H1 (cell line): ENCODE data around the gene VEPH1. TPM values are rescaled to one million over a fixed set of nuclear protein-coding genes. Genes with fewer than 3 reads are reported as not detected.

Experiments
- CTCF ChIA-PET: fragments of 300-600 bp; sonication (Branson Sonifier 250); formaldehyde crosslinking; loops from one replicate; lab custom pipeline; 2021; ENCODE audit not compliant: partially characterized antibody; lab: Charles Lee
- POLR2A ChIA-PET: fragments of 300-600 bp; sonication (Branson Sonifier 250); formaldehyde crosslinking; loops from one replicate; lab custom pipeline; 2021; ENCODE audit warnings: inconsistent platforms; ENCODE audit not compliant: partially characterized antibody; lab: Charles Lee
- DNase-seq, 2 experiments: peaks; one replicate each; pipeline versions ENCODE4 v3.0.0 to v3.0.0-alpha.2; 2010 to 2022; ENCODE audit warnings: low spot score in 2 of 2, low read depth in 1 of 2, mixed read lengths in 1 of 2
- FAIRE-seq: peaks from 2 replicates; lab custom pipeline; 2011; peaks lifted over from hg19 to GRCh38; lab: Jason Lieb, UNC
- H2AFZ ChIP-seq: 2 replicates; pipeline ENCODE4 v1.8.1; 2012; ENCODE audit warnings: low read length, inconsistent platforms
- H2AK5ac ChIP-seq: 2 replicates; pipeline ENCODE4 v1.6.1; 2013; ENCODE audit warnings: low read depth, low read length
- H2BK120ac ChIP-seq: replicated peaks from 2 replicates; pipeline ENCODE3; 2013; ENCODE audit warnings: low read depth, low read length, inconsistent platforms
- H2BK12ac ChIP-seq: 2 replicates; pipeline ENCODE4 v1.6.1; 2013; ENCODE audit warnings: low read depth, low read length
- H2BK15ac ChIP-seq: 2 replicates; pipeline ENCODE4 v1.6.1; 2013; ENCODE audit warnings: low read length
- H2BK20ac ChIP-seq: 2 replicates; pipeline ENCODE4 v1.6.1; 2013; ENCODE audit warnings: low read length
- H2BK5ac ChIP-seq: 2 replicates; pipeline ENCODE4 v1.6.1; 2013; ENCODE audit warnings: low read depth, low read length
- H3K14ac ChIP-seq: 2 replicates; pipeline ENCODE4 v1.6.1; 2013; ENCODE audit warnings: inconsistent platforms; ENCODE audit not compliant: insufficient read length
- H3K18ac ChIP-seq: 2 replicates; pipeline ENCODE4 v1.6.1; 2013; ENCODE audit warnings: low read length; ENCODE audit errors: extremely low read depth
- H3K23ac ChIP-seq: 2 replicates; pipeline ENCODE4 v1.6.1; 2013; ENCODE audit warnings: inconsistent platforms; ENCODE audit not compliant: insufficient read length
- H3K23me2 ChIP-seq: 2 replicates; pipeline ENCODE4 v1.6.1; 2013; ENCODE audit warnings: low read depth, low read length
- H3K27ac ChIP-seq: 2 replicates; pipeline ENCODE4 v1.6.1; 2011; ENCODE audit warnings: low read depth, low read length, inconsistent platforms
- H3K27me3 ChIP-seq, 4 experiments: replicated peaks in 1 of 4; 1 replicate in 1 of 4; 2 replicates in 3 of 4; pipeline versions ENCODE4 v1.6.1 to v1.8.1; 2011 to 2013; ENCODE audit warnings: low read length in 3 of 4, mild to moderate bottlenecking in 3 of 4, inconsistent platforms in 2 of 4, mixed read lengths in 2 of 4, moderate library complexity in 1 of 4; ENCODE audit not compliant: control insufficient read depth in 3 of 4, insufficient read depth in 3 of 4; ENCODE audit errors: extremely low read depth in 1 of 4
- H3K36me3 ChIP-seq, 4 experiments: 2 replicates each; pipeline versions ENCODE4 v1.6.1 to v1.8.1; 2011 to 2013; ENCODE audit warnings: mild to moderate bottlenecking in 4 of 4, low read length in 3 of 4, moderate library complexity in 2 of 4, control low read depth in 1 of 4, inconsistent platforms in 1 of 4; ENCODE audit not compliant: insufficient read depth in 4 of 4, control insufficient read depth in 2 of 4
- H3K4ac ChIP-seq: replicated peaks from 2 replicates; pipeline ENCODE3; 2013; ENCODE audit warnings: low read length, low read depth, mixed read lengths, inconsistent platforms; ENCODE audit not compliant: insufficient read length
- H3K4me1 ChIP-seq, 4 experiments: replicated peaks in 1 of 4; 1 replicate in 1 of 4; 2 replicates in 3 of 4; pipeline versions ENCODE4 v1.6.1 to v1.8.1; 2011 to 2013; ENCODE audit warnings: low read length in 3 of 4, inconsistent platforms in 2 of 4, mixed read lengths in 1 of 4; ENCODE audit not compliant: insufficient read depth in 4 of 4, control insufficient read depth in 3 of 4
- H3K4me2 ChIP-seq, 2 experiments: 2 replicates each; pipeline versions ENCODE4 v1.6.1 to v1.8.1; 2011 to 2013; ENCODE audit warnings: low read depth in 2 of 2, low read length in 2 of 2, control low read depth in 1 of 2, inconsistent platforms in 1 of 2, mild to moderate bottlenecking in 1 of 2; ENCODE audit not compliant: insufficient read depth in 1 of 2
- H3K4me3 ChIP-seq, 4 experiments: fragments of 200-600, 300-600 bp in 1 of 4; sonication (generic), shearing (Covaris generic), sonication (Bioruptor Twin) in 1 of 4; 2 replicates each; pipeline versions ENCODE4 v1.5.1 to v1.8.1; 2011 to 2016; ENCODE audit warnings: low read length in 4 of 4, low read depth in 3 of 4, control low read depth in 2 of 4, inconsistent platforms in 2 of 4, mild to moderate bottlenecking in 2 of 4, mixed read lengths in 1 of 4, moderate library complexity in 1 of 4; ENCODE audit not compliant: insufficient read depth in 2 of 4; ENCODE audit errors: extremely low read depth in 1 of 4
- H3K56ac ChIP-seq: replicated peaks from 2 replicates; pipeline ENCODE3; 2013; ENCODE audit warnings: low read depth, mild to moderate bottlenecking, mixed read lengths, low read length, inconsistent platforms; ENCODE audit not compliant: insufficient read length
- H3K79me1 ChIP-seq: 2 replicates; pipeline ENCODE4 v1.6.1; 2013; ENCODE audit warnings: low read depth, low read length, control low read depth
- H3K79me2 ChIP-seq, 2 experiments: 2 replicates each; pipeline versions ENCODE4 v1.6.1 to v1.8.1; 2012 to 2013; ENCODE audit warnings: low read length in 2 of 2, mild to moderate bottlenecking in 2 of 2, inconsistent platforms in 1 of 2; ENCODE audit not compliant: insufficient read depth in 2 of 2, control insufficient read depth in 1 of 2
- H3K9ac ChIP-seq, 4 experiments: replicated peaks in 1 of 4; 1 replicate in 1 of 4; 2 replicates in 3 of 4; pipeline versions ENCODE4 v1.6.1 to v1.8.1; 2011 to 2013; ENCODE audit warnings: low read depth in 3 of 4, low read length in 3 of 4, control low read depth in 2 of 4, mild to moderate bottlenecking in 2 of 4, moderate library complexity in 2 of 4, inconsistent platforms in 1 of 4; ENCODE audit errors: extremely low read depth in 1 of 4
- H3K9me3 ChIP-seq, 2 experiments: 2 replicates each; pipeline versions ENCODE4 v1.6.1 to v1.8.1; 2012 to 2013; ENCODE audit warnings: mild to moderate bottlenecking in 2 of 2, moderate library complexity in 2 of 2, control low read depth in 1 of 2, inconsistent platforms in 1 of 2, low read depth in 1 of 2, low read length in 1 of 2, mixed read lengths in 1 of 2; ENCODE audit not compliant: insufficient read depth in 2 of 2
- H4K20me1 ChIP-seq, 2 experiments: replicated peaks in 1 of 2; 2 replicates each; pipeline versions ENCODE3 to v1.8.1; 2011 to 2013; ENCODE audit warnings: inconsistent platforms in 2 of 2, low read length in 2 of 2, mild to moderate bottlenecking in 1 of 2; ENCODE audit not compliant: insufficient read depth in 2 of 2, control insufficient read depth in 1 of 2
- H4K5ac ChIP-seq: 2 replicates; pipeline ENCODE4 v1.6.1; 2013; ENCODE audit warnings: low read length, low read depth, mixed read lengths, inconsistent platforms; ENCODE audit not compliant: insufficient read length
- H4K8ac ChIP-seq: 2 replicates; pipeline ENCODE4 v1.8.0; 2013; ENCODE audit warnings: mild to moderate bottlenecking, moderate library complexity, low read length, inconsistent platforms; ENCODE audit not compliant: insufficient read depth; ENCODE audit errors: extremely low read depth
- H4K91ac ChIP-seq: replicated peaks from 2 replicates; pipeline ENCODE3; 2013; ENCODE audit warnings: low read length, mixed read lengths, inconsistent platforms; ENCODE audit not compliant: insufficient read length
- BACH1 ChIP-seq: IDR thresholded peaks from 2 replicates; pipeline ENCODE4 v1.6.1; 2012; ENCODE audit warnings: low read length, improper control_type of control experiment
- BCL11A ChIP-seq, 2 experiments: IDR thresholded peaks; one replicate each; pipeline ENCODE4 v1.6.1; 2011; ENCODE audit warnings: low read depth in 2 of 2, low read length in 2 of 2, mild to moderate bottlenecking in 2 of 2
- CHD1 ChIP-seq: IDR thresholded peaks from 2 replicates; pipeline ENCODE4 v1.6.1; 2012; ENCODE audit warnings: low read depth, low read length, improper control_type of control experiment
- EGR1 ChIP-seq: IDR thresholded peaks from 2 replicates; pipeline ENCODE4 v1.6.1; 2011; ENCODE audit warnings: low read depth, low read length, borderline replicate concordance
- JUND ChIP-seq: IDR thresholded peaks from 2 replicates; pipeline ENCODE4 v1.6.1; 2011; ENCODE audit warnings: mild to moderate bottlenecking, improper control_type of control experiment, low read length
- KDM5A ChIP-seq: fragments of 200-600 bp; IDR thresholded peaks from 2 replicates; pipeline ENCODE4 v1.7.1; 2012; ENCODE audit warnings: mild to moderate bottlenecking, low read length, inconsistent platforms, mixed read lengths
- NANOG ChIP-seq: IDR thresholded peaks from 2 replicates; pipeline ENCODE4 v1.6.1; 2011; ENCODE audit warnings: low read length, low read depth, mild to moderate bottlenecking, inconsistent platforms; ENCODE audit not compliant: insufficient read depth, poor library complexity, severe bottlenecking
- ZNF274 ChIP-seq: IDR thresholded peaks from 2 replicates; pipeline ENCODE4 v1.7.0; 2012; ENCODE audit warnings: low read length, borderline replicate concordance; ENCODE audit errors: extremely low read depth
- WGBS, 2 experiments: shearing (Covaris generic) in 1 of 2; methylation state at CpG; one replicate each; pipeline versions ENCODE4 v1.1.6 to v1.1.7; 2013 to 2015; ENCODE audit warnings: low lambda C conversion rate in 2 of 2, mixed read lengths in 2 of 2, inconsistent platforms in 1 of 2, low coverage in 1 of 2, missing lambda C conversion rate in 1 of 2; ENCODE audit not compliant: insufficient replicate concordance in 2 of 2, insufficient coverage in 1 of 2, insufficient read length in 1 of 2; ENCODE audit errors: extremely low coverage in 1 of 2, missing lambda C conversion rate in 1 of 2; 5-methylcytosine and 5-hydroxymethylcytosine counted together
- polyA plus RNA-seq, 7 experiments: library from polyadenylated mRNA; depleted of rRNA in 3 of 7; stranded (reverse) in 5 of 7; unstranded in 2 of 7; fragments of >200 nt in 5 of 7; fragments of 200-250 nt in 2 of 7; gene quantifications; 1 replicate in 5 of 7; 2 replicates in 1 of 7; 4 replicates in 1 of 7; pipeline versions ENCODE4 v1.2.1 to v1.2.3, GENCODE V29; 2011 to 2013; ENCODE audit warnings: missing spikeins in 2 of 7, mixed read lengths in 2 of 7
- total RNA-seq: library from RNA; stranded (reverse); fragmentation: NEBNext Ultra II Directional; extraction: Animal tissue kit (Norgen Biotek cat#: 25700); gene quantifications from 2 replicates; pipeline ENCODE4 v1.2.1, GENCODE V29; 2021
- TF ChIP-seq, protein P1 (sequence below), 3 experiments: IDR thresholded peaks; 1 replicate in 2 of 3; 2 replicates in 1 of 3; pipeline versions ENCODE4 v1.5.1 to v1.6.1; 2011; ENCODE audit warnings: low read length in 3 of 3, mild to moderate bottlenecking in 3 of 3, inconsistent platforms in 2 of 3, low read depth in 1 of 3, moderate library complexity in 1 of 3; ENCODE audit not compliant: insufficient read depth in 1 of 3; ENCODE audit errors: control extremely low read depth in 1 of 3
- TF ChIP-seq, protein P2 (sequence below): IDR thresholded peaks from 2 replicates; pipeline ENCODE4 v1.6.1; 2011; ENCODE audit warnings: low read depth, mild to moderate bottlenecking, low read length; ENCODE audit not compliant: insufficient read depth

Gene VEPH1
- total and polyA plus RNA-seq, 2 of the 8 experiments (the other 6 are each of a cell fraction or from before 2014, with no cell fraction given), result 12.0 to 18.3 TPM

DNA sequence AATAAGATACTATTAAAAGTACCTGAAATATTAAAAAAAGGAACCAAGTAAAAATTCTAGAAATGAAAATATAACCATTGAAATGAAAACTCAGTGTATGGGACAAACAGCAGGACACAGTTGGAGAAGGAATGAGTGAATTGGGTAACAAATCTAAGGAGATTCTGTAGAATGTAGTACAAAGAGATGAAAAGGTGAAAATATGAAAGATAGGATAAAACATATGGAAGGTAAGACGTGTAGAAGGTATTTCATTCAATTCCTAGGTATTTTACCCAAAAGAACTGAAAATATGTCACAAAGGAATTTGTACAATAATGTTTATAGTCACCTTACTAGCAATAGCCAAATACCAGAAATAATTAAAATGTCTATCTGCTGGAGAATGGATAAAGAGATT is 260.4 kb downstream of the VEPH1 start:
- ChIA-PET CTCF (interaction anchor here (2.2 kb wide), 1 partner anchor 10 kb away, joined by 7 read pairs; no protein-coding TSS in a partner anchor), POLR2A (no interaction called here)
- no peak overlapping the region for H2AFZ ChIP-seq
- WGBS, 2 experiments, result 85% methylated on average over 1 of the region's 1 CpG; no CpG with 5 or more reads in 1 of the 2 experiments
- no peak overlapping the region for H4K5ac ChIP-seq
- H2AK5ac ChIP-seq, result no peak overlapping the region
- no peak for FAIRE-seq
- no peak for DNase-seq
- H4K8ac ChIP-seq, result no peak overlapping the region
- no peak overlapping the region for H2BK12ac ChIP-seq
- no peaks in the 10 kb centered on the region for H3K27me3 ChIP-seq
- H4K20me1 ChIP-seq, result no peaks in the 10 kb centered on the region
- H2BK20ac ChIP-seq, result no peak overlapping the region
- no peak overlapping the region for H4K91ac ChIP-seq
- H3K56ac ChIP-seq, result no peak overlapping the region
- H2BK15ac ChIP-seq, result no peak overlapping the region
- no peaks in the 10 kb centered on the region for H3K9me3 ChIP-seq
- no peak overlapping the region for H2BK120ac ChIP-seq
- no peak overlapping the region for H3K9ac ChIP-seq
- H3K36me3 ChIP-seq, result no peaks in the 10 kb centered on the region
- H3K14ac ChIP-seq, result no peak overlapping the region
- no peak overlapping the region for H3K4me2 ChIP-seq
- no peaks in the 10 kb centered on the region for H3K79me1 ChIP-seq
- H3K23me2 ChIP-seq, result no peaks in the 10 kb centered on the region
- no peaks in the 10 kb centered on the region for H3K4me1 ChIP-seq
- no peak overlapping the region for H3K23ac ChIP-seq
- no peak overlapping the region for H3K18ac ChIP-seq
- H3K4ac ChIP-seq, result no peak overlapping the region
- TF ChIP-seq NANOG (no peak), CHD1 (no peak), ZNF274 (no peak), BCL11A (IDR thresholded peaks at IDR 0.05; ENCODE audit: low read depth in 2 of 2, low read length in 2 of 2) (no peak), JUND (no peak), EGR1 (no peak), KDM5A (no peak), BACH1 (no peak)
- TF ChIP-seq, protein P1, sequence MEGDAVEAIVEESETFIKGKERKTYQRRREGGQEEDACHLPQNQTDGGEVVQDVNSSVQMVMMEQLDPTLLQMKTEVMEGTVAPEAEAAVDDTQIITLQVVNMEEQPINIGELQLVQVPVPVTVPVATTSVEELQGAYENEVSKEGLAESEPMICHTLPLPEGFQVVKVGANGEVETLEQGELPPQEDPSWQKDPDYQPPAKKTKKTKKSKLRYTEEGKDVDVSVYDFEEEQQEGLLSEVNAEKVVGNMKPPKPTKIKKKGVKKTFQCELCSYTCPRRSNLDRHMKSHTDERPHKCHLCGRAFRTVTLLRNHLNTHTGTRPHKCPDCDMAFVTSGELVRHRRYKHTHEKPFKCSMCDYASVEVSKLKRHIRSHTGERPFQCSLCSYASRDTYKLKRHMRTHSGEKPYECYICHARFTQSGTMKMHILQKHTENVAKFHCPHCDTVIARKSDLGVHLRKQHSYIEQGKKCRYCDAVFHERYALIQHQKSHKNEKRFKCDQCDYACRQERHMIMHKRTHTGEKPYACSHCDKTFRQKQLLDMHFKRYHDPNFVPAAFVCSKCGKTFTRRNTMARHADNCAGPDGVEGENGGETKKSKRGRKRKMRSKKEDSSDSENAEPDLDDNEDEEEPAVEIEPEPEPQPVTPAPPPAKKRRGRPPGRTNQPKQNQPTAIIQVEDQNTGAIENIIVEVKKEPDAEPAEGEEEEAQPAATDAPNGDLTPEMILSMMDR (IDR thresholded peaks at IDR 0.05; ENCODE audit: control extremely low read depth in 1 of 3, insufficient read depth in 1 of 3, low read depth in 1 of 3, low read length in 3 of 3), result no peak
- TF ChIP-seq, protein P2, sequence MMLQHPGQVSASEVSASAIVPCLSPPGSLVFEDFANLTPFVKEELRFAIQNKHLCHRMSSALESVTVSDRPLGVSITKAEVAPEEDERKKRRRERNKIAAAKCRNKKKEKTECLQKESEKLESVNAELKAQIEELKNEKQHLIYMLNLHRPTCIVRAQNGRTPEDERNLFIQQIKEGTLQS, result no peak
- H3K4me3 ChIP-seq, result no peak overlapping the region
- no peak overlapping the region for H2BK5ac ChIP-seq
- no peak overlapping the region for H3K27ac ChIP-seq
- H3K79me2 ChIP-seq, result no peaks in the 10 kb centered on the region
